ENCODE results near the gene PAX1. TPM values are rescaled to one million over a fixed set of nuclear protein-coding genes. Genes with fewer than 3 reads are reported as not detected.
A peak's percentile ranks its signal among the peaks of the same experiment; 100 is the strongest.

The PAX1 gene
- total RNA-seq, 1 donor from 2014 or later = not detected

DNA sequence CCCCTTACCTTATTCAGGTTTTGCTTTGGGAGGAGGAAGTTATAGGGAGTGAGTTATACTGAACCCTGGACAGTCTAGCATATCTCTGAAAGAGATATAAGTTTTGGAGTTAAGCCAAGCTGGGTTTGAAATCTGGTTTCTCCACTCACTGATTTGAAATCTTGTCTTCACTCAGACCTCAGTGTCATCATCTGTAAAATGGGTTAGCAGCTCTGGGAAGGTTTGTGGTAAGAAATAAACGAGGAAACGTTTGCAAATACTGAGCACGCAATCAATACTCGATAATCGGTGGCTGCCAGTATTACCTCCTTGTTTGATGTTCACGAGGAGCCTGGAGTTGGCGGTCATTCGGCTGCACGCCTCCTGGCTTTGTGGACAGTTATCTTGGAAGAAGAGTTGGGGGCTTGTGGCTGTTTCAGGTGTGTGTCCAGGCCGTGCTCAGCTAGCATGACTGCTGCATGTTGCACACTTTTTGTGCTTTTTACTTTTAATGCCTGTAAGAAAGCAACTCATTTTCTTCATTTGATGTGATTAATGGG, 61.8 kb downstream of the PAX1 start:
- no peak for DNase-seq (ENCODE audit: low spot score)
- no peaks in the 10 kb centered on the region for H3K36me3 Mint-ChIP-seq (ENCODE audit: low read depth, unreplicated experiment)
- no peaks in the 10 kb centered on the region for H3K9me3 Mint-ChIP-seq (ENCODE audit: unreplicated experiment)
- no peak overlapping the region for H3K27ac Mint-ChIP-seq (ENCODE audit: unreplicated experiment)
- peaks cover 2% of the 10 kb centered on the region for H3K27me3 Mint-ChIP-seq (ENCODE audit: unreplicated experiment)
- TF ChIP-seq, protein P1, sequence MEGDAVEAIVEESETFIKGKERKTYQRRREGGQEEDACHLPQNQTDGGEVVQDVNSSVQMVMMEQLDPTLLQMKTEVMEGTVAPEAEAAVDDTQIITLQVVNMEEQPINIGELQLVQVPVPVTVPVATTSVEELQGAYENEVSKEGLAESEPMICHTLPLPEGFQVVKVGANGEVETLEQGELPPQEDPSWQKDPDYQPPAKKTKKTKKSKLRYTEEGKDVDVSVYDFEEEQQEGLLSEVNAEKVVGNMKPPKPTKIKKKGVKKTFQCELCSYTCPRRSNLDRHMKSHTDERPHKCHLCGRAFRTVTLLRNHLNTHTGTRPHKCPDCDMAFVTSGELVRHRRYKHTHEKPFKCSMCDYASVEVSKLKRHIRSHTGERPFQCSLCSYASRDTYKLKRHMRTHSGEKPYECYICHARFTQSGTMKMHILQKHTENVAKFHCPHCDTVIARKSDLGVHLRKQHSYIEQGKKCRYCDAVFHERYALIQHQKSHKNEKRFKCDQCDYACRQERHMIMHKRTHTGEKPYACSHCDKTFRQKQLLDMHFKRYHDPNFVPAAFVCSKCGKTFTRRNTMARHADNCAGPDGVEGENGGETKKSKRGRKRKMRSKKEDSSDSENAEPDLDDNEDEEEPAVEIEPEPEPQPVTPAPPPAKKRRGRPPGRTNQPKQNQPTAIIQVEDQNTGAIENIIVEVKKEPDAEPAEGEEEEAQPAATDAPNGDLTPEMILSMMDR (IDR thresholded peaks at IDR 0.05; ENCODE audit: unreplicated experiment) = no peak
- H3K4me1 Mint-ChIP-seq (ENCODE audit: unreplicated experiment) = peaks cover 4% of the 10 kb centered on the region
- no peak overlapping the region for H3K4me3 Mint-ChIP-seq (ENCODE audit: unreplicated experiment)

DNA sequence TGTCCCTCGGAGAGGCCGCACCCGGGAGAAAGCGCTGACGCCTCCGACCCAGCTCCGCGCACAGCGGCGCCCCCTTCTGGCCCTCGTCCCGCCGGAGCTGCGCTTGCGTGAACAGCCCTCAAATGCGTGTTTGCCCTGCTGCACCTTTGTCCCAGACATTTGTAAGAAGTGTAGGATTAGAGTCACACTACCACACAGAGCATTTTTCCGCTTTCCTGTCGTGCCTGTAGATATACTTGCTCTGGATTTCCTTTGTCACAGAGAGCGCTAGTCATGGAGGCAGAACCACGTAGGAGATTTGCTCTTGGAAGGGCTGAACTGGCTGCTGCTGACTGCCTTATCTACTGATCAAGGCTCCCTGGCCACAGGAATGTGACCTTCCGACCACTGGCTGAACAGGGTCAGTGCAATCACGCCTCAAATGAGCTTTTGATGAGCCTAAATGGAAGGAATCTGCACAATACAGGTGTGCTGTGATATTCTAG, 62.3 kb downstream of the PAX1 start:
- H3K36me3 Mint-ChIP-seq (ENCODE audit: low read depth, unreplicated experiment) = no peaks in the 10 kb centered on the region
- peak; percentile 81 for DNase-seq (ENCODE audit: low spot score)
- no peaks in the 10 kb centered on the region for H3K9me3 Mint-ChIP-seq (ENCODE audit: unreplicated experiment)
- peak overlapping the region; percentile 37 for H3K4me3 Mint-ChIP-seq (ENCODE audit: unreplicated experiment)
- no peak overlapping the region for H3K27ac Mint-ChIP-seq (ENCODE audit: unreplicated experiment)
- peaks cover 2% of the 10 kb centered on the region for H3K27me3 Mint-ChIP-seq (ENCODE audit: unreplicated experiment)
- H3K4me1 Mint-ChIP-seq (ENCODE audit: unreplicated experiment) = peaks cover 4% of the 10 kb centered on the region
- TF ChIP-seq, protein P1 (IDR thresholded peaks at IDR 0.05; ENCODE audit: unreplicated experiment) = peak; percentile 51

Other genes with a start within 250 kb of the PAX1 start
- gene NKX2-2, start 191.6 kb upstream of the PAX1 start, total RNA-seq (ENCODE audit: unreplicated experiment) = 0.82 TPM